Spleen (tissue), 11 donors: ENCODE data around the gene CPSF4L. TPM values are rescaled to one million over a fixed set of nuclear protein-coding genes. Genes with fewer than 3 reads are reported as not detected.

Experiments used
- DNase-seq: peaks from one replicate; pipeline ENCODE4 v3.0.0-alpha.2; 2020
- H3K27ac ChIP-seq, 8 donors: fragments of 200-600 bp; sonication (generic) in 7 of 8; 1 replicate in 4 of 8; 2 replicates in 4 of 8; pipeline versions ENCODE4 v1.5.0 to v1.8.0; 2016 to 2021; ENCODE audit warnings: inconsistent platforms in 4 of 8, mild to moderate bottlenecking in 4 of 8, moderate library complexity in 1 of 8
- H3K27me3 ChIP-seq, 7 donors: fragments of 200-600 bp; sonication (generic) in 6 of 7; replicated peaks in 1 of 7; 1 replicate in 4 of 7; 2 replicates in 3 of 7; pipeline versions ENCODE4 v1.5.0 to v1.8.0; 2016 to 2021; ENCODE audit warnings: inconsistent platforms in 3 of 7, mild to moderate bottlenecking in 1 of 7
- H3K36me3 ChIP-seq, 6 donors: fragments of 200-600 bp; sonication (generic) in 5 of 6; 1 replicate in 4 of 6; 2 replicates in 2 of 6; pipeline versions ENCODE4 v1.5.0 to v1.8.0; 2016 to 2021; ENCODE audit warnings: inconsistent platforms in 2 of 6
- H3K4me1 ChIP-seq, 6 donors: fragments of 200-600 bp; sonication (generic) in 5 of 6; 1 replicate in 3 of 6; 2 replicates in 3 of 6; pipeline versions ENCODE4 v1.5.0 to v1.8.0; 2016 to 2021; ENCODE audit warnings: inconsistent platforms in 3 of 6
- H3K4me3 ChIP-seq, 8 donors: fragments of 200-600 bp; sonication (generic) in 7 of 8; 1 replicate in 4 of 8; 2 replicates in 4 of 8; pipeline versions ENCODE4 v1.5.0 to v1.8.0; 2016 to 2021; ENCODE audit warnings: inconsistent platforms in 4 of 8, mild to moderate bottlenecking in 4 of 8, moderate library complexity in 2 of 8
- H3K9me3 ChIP-seq, 8 donors: fragments of 200-600 bp; sonication (generic) in 7 of 8; 1 replicate in 4 of 8; 2 replicates in 4 of 8; pipeline versions ENCODE4 v1.5.0 to v1.8.0; 2016 to 2021; ENCODE audit warnings: inconsistent platforms in 4 of 8
- CTCF ChIP-seq, 11 experiments: fragments of 200-600 bp in 7 of 11; fragments of 450-650 bp in 4 of 11; sonication (generic) in 4 of 11; IDR thresholded peaks in 8 of 11; conservative IDR thresholded peaks in 3 of 11; 1 replicate in 7 of 11; 2 replicates in 4 of 11; pipeline versions ENCODE4 v1.4.0 to v1.8.0; 2016 to 2021; ENCODE audit warnings: antibody characterized with exemption in 11 of 11, inconsistent platforms in 4 of 11, mild to moderate bottlenecking in 1 of 11
- POLR2A ChIP-seq, 3 donors: fragments of 450-650 bp; IDR thresholded peaks; one replicate each; pipeline ENCODE4 v1.5.1; 2017; ENCODE audit warnings: antibody characterized with exemption in 3 of 3, mild to moderate bottlenecking in 1 of 3
- POLR2AphosphoS5 ChIP-seq, 3 donors: sonication (generic); formaldehyde crosslinking; IDR thresholded peaks; one replicate each; pipeline ENCODE4 v1.5.1; 2017; ENCODE audit warnings: antibody characterized with exemption in 3 of 3
- WGBS, 5 donors: extraction: QIAGEN DNeasy Blood & Tissue Kit in 3 of 5; methylation state at CpG; one replicate each; pipeline versions ENCODE4 v1.1.5 to v1.1.7; 2013 to 2018; 5-methylcytosine and 5-hydroxymethylcytosine counted together
- intact Hi-C: fragments of 100-400 bp; cut with DNase I; formaldehyde crosslinking; loops from one replicate; pipeline ENCODE4 v1.15.0; 2023; ENCODE audit warnings: low total_unique reads
- polyA plus RNA-seq, 3 donors: library from polyadenylated mRNA; stranded (reverse); fragments of 200-250 nt; gene quantifications; one replicate each; pipeline ENCODE4 v1.2.1, GENCODE V29; 2013
- total RNA-seq, 7 donors: library from RNA; depleted of rRNA in 3 of 7; stranded (reverse); fragments of >200 nt in 3 of 7; fragmentation: NEBNext Ultra II Directional in 4 of 7; extraction: Animal tissue kit (Norgen Biotek cat#: 25700) in 4 of 7; gene quantifications; one replicate each; pipeline versions ENCODE4 v1.1.0 to v1.2.1, GENCODE V29; 2016 to 2021
- donor health status: healthy with polysubstance abuse.
- donor health status: DM: no; HTN: no; CAD: no; lungs with moderate emphysema.
- donor health status: DM: no; HTN: no; CAD: no.
- donor health status: Bipolar disorder and iron deficiency.
- donor health status: healthy.
- donor health status: DM: no; HTN: no; CAD: no.
- donor health status: DM: yes; HTN: yes; CAD: no.

CPSF4L gene
- total and polyA plus RNA-seq, 10 donors = not detected

GRCh38 chr17:73250851-73251640 is 10.6 kb downstream of the CPSF4L start:
- H3K27me3 ChIP-seq = no peaks in the 10 kb centered on the region
- intact Hi-C loops = loop anchor here (10.0 kb wide), 1 partner anchor 526 kb away; no protein-coding TSS in a partner anchor
- WGBS, 5 donors = 80 to 92% (median 82%) methylated on average over 10 of the region's 10 CpGs
- H3K27ac ChIP-seq = no peak overlapping the region
- no peaks in the 10 kb centered on the region for H3K9me3 ChIP-seq
- H3K4me1 ChIP-seq = peaks cover 0 to 7% (median 5%) of the 10 kb centered on the region in 6 donors
- TF ChIP-seq POLR2AphosphoS5 (IDR thresholded peaks at IDR 0.05) = no peak
- TF ChIP-seq POLR2A (IDR thresholded peaks at IDR 0.05) = no peak
- TF ChIP-seq CTCF (IDR thresholded peaks at IDR 0.05 in 8 of 11, conservative IDR thresholded peaks at IDR 0.05 in 3 of 11) = no peak
- H3K36me3 ChIP-seq = peaks cover 0 to 35% (median 11%) of the 10 kb centered on the region in 6 donors
- no peak overlapping the region for H3K4me3 ChIP-seq
- no peak for DNase-seq

GRCh38 chr17:73249700-73250099 is 12.0 kb downstream of the CPSF4L start:
- 93 to 98% (median 94%) methylated on average over 8 of the region's 8 CpGs for WGBS, 5 donors
- peaks cover 0 to 49% (median 13%) of the 10 kb centered on the region in 6 donors for H3K36me3 ChIP-seq

GRCh38 chr17:73248532-73248931 is 13.1 kb downstream of the CPSF4L start:
- 91 to 94% (median 92%) methylated on average over 10 of the region's 10 CpGs for WGBS, 5 donors
- no peak for TF ChIP-seq POLR2A (IDR thresholded peaks at IDR 0.05)
- TF ChIP-seq CTCF (IDR thresholded peaks at IDR 0.05 in 8 of 11, conservative IDR thresholded peaks at IDR 0.05 in 3 of 11) = no peak
- TF ChIP-seq POLR2AphosphoS5 (IDR thresholded peaks at IDR 0.05) = no peak
- Histone ChIP-seq H3K27ac (no peak overlapping the region), H3K36me3 (peaks cover 0 to 60% (median 20%) of the 10 kb centered on the region in 6 donors), H3K4me3 (no peak overlapping the region), H3K4me1 (no peaks in the 10 kb centered on the region), H3K9me3 (no peaks in the 10 kb centered on the region), H3K27me3 (no peaks in the 10 kb centered on the region)
- intact Hi-C loops = no loop called here
- no peak for DNase-seq

More at GRCh38 chr17:73249700-73250099, 12.0 kb downstream of the CPSF4L start:
- no peak for DNase-seq
- no peak for TF ChIP-seq POLR2AphosphoS5 (IDR thresholded peaks at IDR 0.05)
- TF ChIP-seq POLR2A (IDR thresholded peaks at IDR 0.05) = no peak
- TF ChIP-seq CTCF (IDR thresholded peaks at IDR 0.05 in 8 of 11, conservative IDR thresholded peaks at IDR 0.05 in 3 of 11) = no peak
- Histone ChIP-seq H3K4me3 (no peak overlapping the region), H3K27me3 (no peaks in the 10 kb centered on the region), H3K27ac (no peak overlapping the region), H3K9me3 (no peaks in the 10 kb centered on the region), H3K4me1 (no peaks in the 10 kb centered on the region)
- intact Hi-C loops = loop anchor here (10.0 kb wide), 1 partner anchor 525 kb away; no protein-coding TSS in a partner anchor

- intact Hi-C loops = no loop called here
- TF ChIP-seq POLR2AphosphoS5 (IDR thresholded peaks at IDR 0.05) (no peak), POLR2A (IDR thresholded peaks at IDR 0.05) (no peak), CTCF (IDR thresholded peaks at IDR 0.05 in 8 of 11, conservative IDR thresholded peaks at IDR 0.05 in 3 of 11) (no peak)
- Histone ChIP-seq H3K27me3 (no peaks in the 10 kb centered on the region), H3K9me3 (no peaks in the 10 kb centered on the region), H3K36me3 (peaks cover 0 to 68% (median 26%) of the 10 kb centered on the region in 6 donors), H3K4me1 (no peaks in the 10 kb centered on the region), H3K4me3 (no peak overlapping the region), H3K27ac (no peak overlapping the region)
- no peak for DNase-seq
- WGBS, 5 donors = 89 to 97% (median 90%) methylated on average over 2 of the region's 2 CpGs
Observed at GRCh38 chr17:73247726-73248125, 14.0 kb downstream of the CPSF4L start.
